Stomach (tissue), 4 donors: ENCODE results near the gene SPTLC2.

Experiments
- CTCF ChIP-seq, 7 experiments: fragments of 450-650 bp in 4 of 7; fragments of 200-600 bp in 3 of 7; sonication (generic) in 3 of 7; IDR thresholded peaks; one replicate each; pipeline ENCODE4 v1.5.1; 2016 to 2019; ENCODE audit warnings: antibody characterized with exemption in 7 of 7, control low read depth in 2 of 7, mild to moderate bottlenecking in 1 of 7
- EP300 ChIP-seq: sonication (generic); formaldehyde crosslinking; IDR thresholded peaks from one replicate; pipeline ENCODE4 v1.6.1; 2017; ENCODE audit warnings: antibody characterized with exemption
- POLR2A ChIP-seq, 4 donors: fragments of 450-650 bp; IDR thresholded peaks; one replicate each; pipeline ENCODE4 v1.6.1; 2016; ENCODE audit warnings: antibody characterized with exemption in 4 of 4, control low read depth in 2 of 4, mild to moderate bottlenecking in 1 of 4, moderate library complexity in 1 of 4
- POLR2AphosphoS5 ChIP-seq, 3 donors: sonication (generic); formaldehyde crosslinking; IDR thresholded peaks; one replicate each; pipeline ENCODE4 v1.6.1; 2016; ENCODE audit warnings: antibody characterized with exemption in 3 of 3

GRCh38 chr14:77531071-77531470 is 85.4 kb downstream of the SPTLC2 start:
- TF ChIP-seq CTCF (IDR thresholded peaks at IDR 0.05), result no peak
- TF ChIP-seq EP300, result no peak
- TF ChIP-seq POLR2AphosphoS5 (IDR thresholded peaks at IDR 0.05), result no peak
- TF ChIP-seq POLR2A (IDR thresholded peaks at IDR 0.05), result no peak
